ENCODE results near the gene HS6ST3. TPM values are rescaled to one million over a fixed set of nuclear protein-coding genes. Genes with fewer than 3 reads are reported as not detected.

Gene HS6ST3
- total RNA-seq = 2.4 and 2.5 TPM in 2 replicates

DNA sequence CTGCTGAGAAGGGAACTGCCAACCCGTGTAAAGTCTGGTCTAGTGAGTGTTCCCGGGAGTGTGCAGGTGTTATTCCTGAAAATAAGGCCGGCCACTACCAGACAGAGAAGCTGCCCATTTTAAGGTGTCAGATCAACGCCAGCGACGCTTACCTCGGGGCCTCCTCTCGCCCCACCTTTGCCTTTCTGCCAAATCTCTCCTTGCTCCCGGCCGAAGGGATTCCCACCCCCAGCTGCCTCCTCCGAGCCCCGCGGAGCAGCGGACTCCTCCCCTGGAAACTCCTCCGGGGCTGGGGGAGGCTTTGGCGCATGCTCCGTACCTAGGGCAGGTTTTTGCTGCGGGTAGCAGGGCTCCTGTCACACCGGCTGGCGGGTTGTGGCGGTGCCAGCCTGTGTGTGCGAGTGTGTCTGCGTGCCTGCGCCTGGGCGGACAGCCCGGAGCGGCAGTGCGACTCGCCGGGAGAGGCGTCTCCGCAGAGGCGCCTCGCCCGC, at the start of gene HS6ST3:
Gene HS6ST3, plus strand, starts transcription at position 359 of the 491 bp plus-strand sequence.

DNA sequence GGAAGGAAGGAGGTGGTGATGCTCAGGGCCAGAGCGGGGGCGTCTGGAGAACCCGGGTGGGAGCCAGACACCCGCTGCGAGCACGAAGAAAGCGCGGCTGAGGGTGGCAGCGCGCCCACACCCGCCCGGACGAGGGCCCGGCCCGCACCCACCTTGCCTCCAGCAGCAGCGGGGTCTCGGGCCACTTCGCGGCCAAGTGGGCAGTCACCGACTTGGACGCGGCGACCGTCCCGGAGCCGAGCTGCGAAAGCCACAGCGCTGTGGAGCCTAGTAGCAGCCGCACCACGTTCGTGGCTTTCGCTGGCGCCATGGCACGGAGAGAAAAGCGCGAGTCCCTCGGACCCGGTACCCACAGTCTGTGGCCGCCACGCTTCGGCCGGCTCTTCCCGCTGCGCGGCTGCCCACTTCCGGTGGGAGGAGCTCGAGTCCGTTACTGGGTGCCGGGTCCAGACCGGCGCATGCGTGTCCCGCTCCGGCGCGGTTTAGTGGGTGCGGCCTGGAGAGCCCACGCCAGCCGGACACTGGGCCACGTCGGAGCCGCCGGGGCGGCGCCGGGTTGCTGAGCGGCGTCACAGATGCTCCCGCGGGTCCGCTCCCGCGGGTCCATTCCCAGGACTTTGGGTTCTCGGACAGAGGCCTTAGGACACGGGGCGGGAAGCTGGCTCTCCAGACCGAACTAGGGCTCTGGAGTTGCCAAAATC, 36.8 kb upstream of the HS6ST3 start, which contains the start of gene UGGT2:
Gene UGGT2, minus strand, starts transcription at position 399 of the 701 bp plus-strand sequence. Its CDS starts 89 bp downstream, at position 310.

Other genes starting within 250 kb of the HS6ST3 start
- 53.6 and 56.4 TPM in 2 replicates for gene UGGT2, start 36.7 kb upstream of the HS6ST3 start, total RNA-seq

Data from thoracic aorta endothelial cell (primary cell).